ENCODE measurements around the gene METRN.

The METRN gene

GRCh38 chr16:759110-759910, 44.4 kb downstream of the METRN start:
- DNase-seq (ENCODE audit: low read depth in 2 of 2): no peak

- DNase-seq (ENCODE audit: low read depth in 2 of 2): no peak
Observed at GRCh38 chr16:760065-760464, 45.1 kb downstream of the METRN start.

- DNase-seq (ENCODE audit: low read depth in 2 of 2): no peak
Observed at GRCh38 chr16:760545-761343, 45.8 kb downstream of the METRN start, which contains the start of gene MSLN. MSLN (plus strand) TSS chr16:760734; CDS start chr16:762681, 1,947 bp downstream.

GRCh38 chr16:761625-762513, 47.0 kb downstream of the METRN start:
- DNase-seq (ENCODE audit: low read depth in 2 of 2): no peak

- no peak for DNase-seq (ENCODE audit: low read depth in 2 of 2)
Observed at GRCh38 chr16:762595-763268, 47.8 kb downstream of the METRN start.

DNA sequence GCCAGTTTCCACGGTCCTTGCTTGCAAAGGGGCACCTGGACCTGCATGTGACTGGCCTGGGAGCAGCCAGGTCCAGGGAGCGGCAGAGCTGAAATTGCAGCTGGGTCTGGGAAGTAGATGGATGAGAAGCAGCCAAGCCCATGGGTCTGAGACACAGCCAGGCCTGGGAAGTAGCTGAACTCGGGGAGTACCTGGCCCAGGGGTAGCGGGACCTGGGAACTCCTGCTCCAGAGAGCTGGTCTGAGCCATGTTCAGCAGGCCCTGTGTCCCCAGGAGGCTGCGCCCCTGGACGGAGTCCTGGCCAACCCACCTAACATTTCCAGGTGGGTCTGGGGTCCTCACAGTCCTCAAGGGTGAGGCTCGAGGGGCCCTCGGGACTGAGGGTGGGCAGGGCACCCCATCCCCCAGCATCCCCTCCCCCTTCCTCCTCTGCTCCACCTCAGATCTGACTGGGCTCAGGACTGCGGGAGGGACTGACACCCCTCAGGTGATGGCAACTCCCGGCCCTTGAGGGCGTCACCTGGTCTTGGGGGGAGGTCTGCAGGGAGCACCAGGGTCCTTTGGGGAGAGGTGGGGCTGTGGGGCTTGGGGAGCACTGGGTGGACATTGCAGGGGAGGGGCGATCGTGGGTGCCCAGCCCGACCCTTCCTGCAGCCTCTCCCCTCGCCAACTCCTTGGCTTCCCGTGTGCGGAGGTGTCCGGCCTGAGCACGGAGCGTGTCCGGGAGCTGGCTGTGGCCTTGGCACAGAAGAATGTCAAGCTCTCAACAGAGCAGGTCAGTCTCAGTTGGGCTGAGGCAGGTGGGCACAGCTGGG, 48.7 kb downstream of the METRN start:
- DNase-seq (ENCODE audit: low read depth in 2 of 2): no peak

DNA sequence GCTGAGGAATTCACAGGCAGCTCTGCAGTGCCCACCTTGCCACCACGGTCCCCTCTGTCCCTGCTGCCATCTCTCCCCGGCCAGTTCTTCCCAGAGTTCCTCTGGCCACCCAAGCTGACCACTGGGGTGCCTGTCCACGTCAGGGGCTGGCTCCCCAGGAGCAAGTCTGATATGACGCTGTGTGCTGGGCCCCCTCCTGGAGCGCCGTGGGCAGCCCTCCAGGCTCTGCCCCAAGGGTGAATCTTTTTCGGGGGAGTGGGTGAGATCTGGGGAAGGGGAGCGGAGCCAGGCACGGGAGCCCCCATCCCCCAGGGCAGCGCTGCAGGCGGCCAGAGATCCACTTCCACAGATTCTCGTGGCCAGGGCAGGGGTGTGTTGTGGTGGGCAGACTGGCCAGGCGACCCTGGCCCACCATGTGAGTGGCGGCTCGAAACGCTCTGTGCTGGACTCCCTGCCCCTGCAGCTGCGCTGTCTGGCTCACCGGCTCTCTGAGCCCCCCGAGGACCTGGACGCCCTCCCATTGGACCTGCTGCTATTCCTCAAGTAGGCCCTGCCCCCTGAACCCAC, 49.3 kb downstream of the METRN start:
- no peak for DNase-seq (ENCODE audit: low read depth in 2 of 2)

- no peak for DNase-seq (ENCODE audit: low read depth in 2 of 2)
Observed at GRCh38 chr16:764848-765487, 50.0 kb downstream of the METRN start.

- no peak for DNase-seq (ENCODE audit: low read depth in 2 of 2)
Observed at GRCh38 chr16:765488-765865, 50.6 kb downstream of the METRN start.

GRCh38 chr16:766008-766819, 51.3 kb downstream of the METRN start:
- DNase-seq (ENCODE audit: low read depth in 2 of 2): no peak

GRCh38 chr16:766820-767640, 52.1 kb downstream of the METRN start:
- no peak for DNase-seq (ENCODE audit: low read depth in 2 of 2)

- no peak for DNase-seq (ENCODE audit: low read depth in 2 of 2)
Observed at GRCh38 chr16:767743-768235, 52.9 kb downstream of the METRN start.

GRCh38 chr16:768428-768827, 53.5 kb downstream of the METRN start:
- DNase-seq (ENCODE audit: low read depth in 2 of 2): no peak

Data from stimulated activated CD8-positive, alpha-beta memory T cell treated with anti-CD3 and anti-CD28 coated beads, Interleukin-15, amount 100 ng/mL, for 4 hours (primary cell).